Endodermal cell (in vitro differentiated cells): ENCODE results near the gene KCNG4. TPM values are rescaled to one million over a fixed set of nuclear protein-coding genes. Genes with fewer than 3 reads are reported as not detected.

ENCODE experiments used
- DNase-seq: peaks from one replicate; pipeline ENCODE4 v3.0.0-alpha.2; 2017
- H3K27ac ChIP-seq: 2 replicates; pipeline ENCODE4 v1.5.1; 2013; ENCODE audit warnings: mild to moderate bottlenecking, low read depth, low read length, moderate library complexity
- H3K27me3 ChIP-seq: 2 replicates; pipeline ENCODE4 v1.6.1; 2013; ENCODE audit warnings: mild to moderate bottlenecking, low read length, moderate library complexity; ENCODE audit not compliant: insufficient read depth, control insufficient read depth, poor library complexity, severe bottlenecking
- H3K36me3 ChIP-seq: 2 replicates; pipeline ENCODE4 v1.7.0; 2013; ENCODE audit warnings: mild to moderate bottlenecking, low read length, moderate library complexity; ENCODE audit not compliant: control insufficient read depth, insufficient read depth
- H3K4me1 ChIP-seq: one replicate; pipeline ENCODE4 v1.7.0; 2013; ENCODE audit warnings: low read length; ENCODE audit not compliant: control insufficient read depth, insufficient read depth
- H3K4me3 ChIP-seq: 2 replicates; pipeline ENCODE4 v1.5.1; 2013; ENCODE audit warnings: mild to moderate bottlenecking, low read length, moderate library complexity
- H3K9ac ChIP-seq: 2 replicates; pipeline ENCODE4 v1.6.1; 2013; ENCODE audit warnings: mild to moderate bottlenecking, low read length, moderate library complexity; ENCODE audit not compliant: poor library complexity, severe bottlenecking; ENCODE audit errors: extremely low read depth
- H3K9me3 ChIP-seq: 2 replicates; pipeline ENCODE4 v1.6.1; 2013; ENCODE audit warnings: mild to moderate bottlenecking, low read length, moderate library complexity; ENCODE audit not compliant: control insufficient read depth
- H3K27ac Mint-ChIP-seq: 2 replicates; pipeline ENCODE4 v1.8.0; 2020; ENCODE audit warnings: mixed read lengths
- H3K27me3 Mint-ChIP-seq: 2 replicates; pipeline ENCODE4 v1.8.0; 2021; ENCODE audit warnings: mild to moderate bottlenecking, mixed read lengths; ENCODE audit not compliant: insufficient read depth
- H3K36me3 Mint-ChIP-seq: 2 replicates; pipeline ENCODE4 v1.8.0; 2020; ENCODE audit warnings: low read depth, mixed read lengths
- H3K4me1 Mint-ChIP-seq: 2 replicates; pipeline ENCODE4 v1.8.0; 2020; ENCODE audit warnings: mixed read lengths
- H3K4me3 Mint-ChIP-seq: 2 replicates; pipeline ENCODE4 v1.8.0; 2020; ENCODE audit warnings: mild to moderate bottlenecking, moderate library complexity, mixed read lengths
- H3K9me3 Mint-ChIP-seq: 2 replicates; pipeline ENCODE4 v1.8.0; 2020; ENCODE audit warnings: mild to moderate bottlenecking, mixed read lengths
- WGBS, 2 experiments: methylation state at CpG; one replicate each; pipeline versions ENCODE4 v1.1.5 to v1.1.7; 2013; ENCODE audit warnings: missing lambda C conversion rate in 2 of 2, mixed read lengths in 1 of 2; ENCODE audit not compliant: insufficient coverage in 1 of 2, insufficient read length in 1 of 2; 5-methylcytosine and 5-hydroxymethylcytosine counted together
- total RNA-seq, 2 donors: library from RNA; stranded (reverse); fragmentation: NEBNext Ultra II Directional in 1 of 2; extraction: Animal tissue kit (Norgen Biotek cat#: 25700) in 1 of 2; gene quantifications; 2 replicates in 1 of 2; 3 replicates in 1 of 2; pipeline ENCODE4 v1.2.1, GENCODE V29; 2021
- TF ChIP-seq, protein P1 (sequence below): fragments of 200-600 bp; sonication (generic); conservative IDR thresholded peaks from 2 replicates; pipeline ENCODE4 v1.5.0; 2021; ENCODE audit warnings: antibody characterized with exemption, mild to moderate bottlenecking

The KCNG4 gene
- total RNA-seq, 2 donors from 2014 or later, result not detected

DNA sequence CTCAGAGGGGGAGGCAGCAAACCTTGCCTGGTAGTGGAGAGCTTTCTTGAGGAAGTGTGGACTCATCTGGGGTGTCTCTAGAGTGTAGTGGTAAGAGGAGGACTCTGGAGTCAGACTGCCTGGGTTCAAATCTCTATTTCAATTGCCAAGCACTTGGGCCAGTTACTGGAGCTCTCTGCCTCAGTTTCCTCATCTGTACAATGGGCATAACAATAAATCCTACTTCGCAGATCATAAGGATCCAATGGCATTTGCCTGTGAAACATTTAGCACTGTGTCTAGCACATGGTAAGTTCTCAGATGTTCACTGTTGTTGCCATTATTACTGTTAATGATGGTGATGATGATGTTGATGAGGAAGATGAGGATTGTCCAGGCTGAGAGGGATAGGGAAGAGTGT is 31.2 kb upstream of the KCNG4 start:
- Mint-ChIP-seq H3K36me3 (no peaks in the 10 kb centered on the region), H3K4me3 (no peak overlapping the region), H3K27me3 (no peaks in the 10 kb centered on the region), H3K9me3 (no peaks in the 10 kb centered on the region), H3K4me1 (peaks cover 28% of the 10 kb centered on the region), H3K27ac (no peak overlapping the region)
- TF ChIP-seq, protein P1, sequence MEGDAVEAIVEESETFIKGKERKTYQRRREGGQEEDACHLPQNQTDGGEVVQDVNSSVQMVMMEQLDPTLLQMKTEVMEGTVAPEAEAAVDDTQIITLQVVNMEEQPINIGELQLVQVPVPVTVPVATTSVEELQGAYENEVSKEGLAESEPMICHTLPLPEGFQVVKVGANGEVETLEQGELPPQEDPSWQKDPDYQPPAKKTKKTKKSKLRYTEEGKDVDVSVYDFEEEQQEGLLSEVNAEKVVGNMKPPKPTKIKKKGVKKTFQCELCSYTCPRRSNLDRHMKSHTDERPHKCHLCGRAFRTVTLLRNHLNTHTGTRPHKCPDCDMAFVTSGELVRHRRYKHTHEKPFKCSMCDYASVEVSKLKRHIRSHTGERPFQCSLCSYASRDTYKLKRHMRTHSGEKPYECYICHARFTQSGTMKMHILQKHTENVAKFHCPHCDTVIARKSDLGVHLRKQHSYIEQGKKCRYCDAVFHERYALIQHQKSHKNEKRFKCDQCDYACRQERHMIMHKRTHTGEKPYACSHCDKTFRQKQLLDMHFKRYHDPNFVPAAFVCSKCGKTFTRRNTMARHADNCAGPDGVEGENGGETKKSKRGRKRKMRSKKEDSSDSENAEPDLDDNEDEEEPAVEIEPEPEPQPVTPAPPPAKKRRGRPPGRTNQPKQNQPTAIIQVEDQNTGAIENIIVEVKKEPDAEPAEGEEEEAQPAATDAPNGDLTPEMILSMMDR, result no peak
- no peak for DNase-seq
- WGBS, 2 experiments, result 95 to 100% methylated on average over 1 of the region's 1 CpG
- Histone ChIP-seq H3K27ac (no peak overlapping the region), H3K9ac (no peak overlapping the region), H3K27me3 (peaks cover 80% of the 10 kb centered on the region), H3K36me3 (no peaks in the 10 kb centered on the region), H3K9me3 (no peaks in the 10 kb centered on the region), H3K4me3 (no peak overlapping the region), H3K4me1 (no peaks in the 10 kb centered on the region)

DNA sequence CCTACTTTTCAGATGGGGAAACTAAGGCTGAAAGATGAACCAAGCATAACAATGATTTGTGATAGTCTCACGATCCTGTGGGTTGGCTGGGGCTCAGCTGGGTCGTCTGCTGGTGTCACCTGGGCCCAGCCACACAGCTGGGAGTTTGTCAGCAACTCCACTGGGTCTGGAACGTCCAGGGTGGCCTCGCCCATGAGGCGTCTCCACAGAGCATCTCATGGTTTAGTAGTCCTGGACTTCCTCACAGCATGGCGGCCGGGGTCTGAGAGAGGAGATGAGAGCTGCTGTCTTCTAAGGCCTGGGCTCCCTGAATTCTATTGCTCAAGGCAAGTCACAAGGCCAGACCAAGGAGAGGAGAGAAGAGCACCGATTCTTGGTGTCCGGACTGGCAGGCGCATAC is 30.7 kb upstream of the KCNG4 start:
- H3K9me3 ChIP-seq, result no peaks in the 10 kb centered on the region
- H3K4me3 ChIP-seq, result no peak overlapping the region
- Mint-ChIP-seq H3K27ac (no peak overlapping the region), H3K27me3 (no peaks in the 10 kb centered on the region), H3K36me3 (no peaks in the 10 kb centered on the region), H3K9me3 (no peaks in the 10 kb centered on the region), H3K4me1 (peaks cover 28% of the 10 kb centered on the region), H3K4me3 (no peak overlapping the region)
- H3K4me1 ChIP-seq, result no peaks in the 10 kb centered on the region
- no peak for DNase-seq
- no peak overlapping the region for H3K9ac ChIP-seq
- H3K36me3 ChIP-seq, result no peaks in the 10 kb centered on the region
- no peak overlapping the region for H3K27ac ChIP-seq
- TF ChIP-seq, protein P1, result no peak
- WGBS, 2 experiments, result 87 to 91% methylated on average over 9 to 10 of the region's 10 CpGs
- peaks cover 75% of the 10 kb centered on the region for H3K27me3 ChIP-seq

DNA sequence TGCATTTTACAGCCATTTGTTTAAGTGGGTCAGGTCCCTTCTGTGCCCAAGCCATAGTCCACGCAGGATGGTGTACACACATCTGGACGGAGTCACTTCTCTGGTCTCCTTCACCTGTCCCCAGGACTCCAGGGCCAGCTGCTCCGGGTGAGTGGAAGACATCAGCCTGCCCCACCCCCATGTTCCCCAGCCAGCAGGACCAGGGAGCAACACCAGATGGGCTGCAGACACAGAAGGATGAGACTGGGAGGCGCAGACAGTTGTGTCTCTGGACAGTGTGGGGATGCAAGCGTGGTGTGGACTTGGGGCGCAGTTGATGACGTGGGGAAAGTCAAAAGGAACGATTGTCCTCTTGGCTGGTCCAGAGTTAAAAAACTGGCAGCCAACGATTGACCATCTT is 30.3 kb upstream of the KCNG4 start:
- H3K36me3 Mint-ChIP-seq, result no peaks in the 10 kb centered on the region
- peaks cover 75% of the 10 kb centered on the region for H3K27me3 ChIP-seq
- DNase-seq, result no peak
- H3K36me3 ChIP-seq, result no peaks in the 10 kb centered on the region
- peaks cover under 1% of the 10 kb centered on the region for H3K27me3 Mint-ChIP-seq
- no peak overlapping the region for H3K27ac Mint-ChIP-seq
- no peak overlapping the region for H3K9ac ChIP-seq
- H3K4me3 Mint-ChIP-seq, result no peak overlapping the region
- H3K4me1 Mint-ChIP-seq, result peaks cover 28% of the 10 kb centered on the region
- 90 to 94% methylated on average over 8 to 9 of the region's 9 CpGs for WGBS, 2 experiments
- TF ChIP-seq, protein P1, result no peak
- no peaks in the 10 kb centered on the region for H3K9me3 Mint-ChIP-seq
- no peak overlapping the region for H3K4me3 ChIP-seq
- no peaks in the 10 kb centered on the region for H3K4me1 ChIP-seq
- H3K9me3 ChIP-seq, result no peaks in the 10 kb centered on the region
- H3K27ac ChIP-seq, result no peak overlapping the region
